ENCODE results near the gene PRPF31. TPM values are rescaled to one million over a fixed set of nuclear protein-coding genes. Genes with fewer than 3 reads are reported as not detected.

PRPF31 gene
- total RNA-seq, 1 donor, result 46.7 TPM

Other genes with a start within 250 kb of the PRPF31 start
- 16.2 and 17.4 TPM in 2 replicates for gene MYADM, start 247.9 kb upstream of the PRPF31 start, total RNA-seq
- gene PRKCG, start 233.6 kb upstream of the PRPF31 start, total RNA-seq, result under 0.01 TPM in 1 of 2 replicates, not detected in the other
- not detected in 2 replicates for gene CACNG7, start 206.5 kb upstream of the PRPF31 start, total RNA-seq
- gene CACNG8, start 152.8 kb upstream of the PRPF31 start, total RNA-seq, result not detected in 2 replicates
- gene CACNG6, start 124.1 kb upstream of the PRPF31 start, total RNA-seq, result 0.36 TPM in 1 of 2 replicates, not detected in the other
- gene VSTM1, start 51.9 kb upstream of the PRPF31 start, total RNA-seq, result not detected in 2 replicates
- gene TARM1, start 34.4 kb upstream of the PRPF31 start, total RNA-seq, result not detected in 2 replicates
- gene OSCAR, start 15.0 kb upstream of the PRPF31 start, total RNA-seq, result 0.36 and 0.59 TPM in 2 replicates
- gene NDUFA3, start 12.9 kb upstream of the PRPF31 start, total RNA-seq, result 6.8 and 8.3 TPM in 2 replicates
- gene TFPT, start 97 bp upstream of the PRPF31 start, total RNA-seq, result 17.4 TPM in 2 replicates
- gene CNOT3, start 22.0 kb downstream of the PRPF31 start, total RNA-seq, result 6.2 TPM in 2 replicates
- gene LENG1, start 44.0 kb downstream of the PRPF31 start, total RNA-seq, result 4.7 and 5.3 TPM in 2 replicates
- 0.29 and 0.72 TPM in 2 replicates for gene TMC4, start 57.4 kb downstream of the PRPF31 start, total RNA-seq
- 26.1 and 30.1 TPM in 2 replicates for gene MBOAT7, start 73.8 kb downstream of the PRPF31 start, total RNA-seq
- gene TSEN34, start 75.6 kb downstream of the PRPF31 start, total RNA-seq, result 73.1 and 76.3 TPM in 2 replicates
- gene RPS9, start 85.1 kb downstream of the PRPF31 start, total RNA-seq, result 1,229 and 1,336 TPM in 2 replicates
- not detected in 2 replicates for gene LILRB3, start 107.3 kb downstream of the PRPF31 start, total RNA-seq
- gene LILRA6, start 127.0 kb downstream of the PRPF31 start, total RNA-seq, result not detected in 2 replicates
- not detected in 2 replicates for gene LILRB5, start 141.5 kb downstream of the PRPF31 start, total RNA-seq
- gene LILRB2, start 165.4 kb downstream of the PRPF31 start, total RNA-seq, result not detected in 2 replicates
- gene LILRA5, start 197.4 kb downstream of the PRPF31 start, total RNA-seq, result 0.36 TPM in 1 of 2 replicates, not detected in the other
- not detected in 2 replicates for gene LILRA4, start 223.4 kb downstream of the PRPF31 start, total RNA-seq
- gene LAIR1, start 249.2 kb downstream of the PRPF31 start, total RNA-seq, result 0.29 and 0.36 TPM in 2 replicates